ENCODE results near the gene TGFBR3.
"Not testable (repeated sequence)": the region's sequence is repeated elsewhere in the genome, so short reads cannot be mapped to it uniquely, and the experiment has no call there.

TGFBR3 gene

GRCh38 chr1:91847851-91848250 lies 38.1 kb downstream of the TGFBR3 start:
- DNase-seq, result no peak
- TF ChIP-seq GATA1 (IDR thresholded peaks at IDR 0.05; ENCODE audit: low read depth, low read length), result no peak
- no peak for TF ChIP-seq POLR2A (IDR thresholded peaks at IDR 0.05; ENCODE audit: low read length)

GRCh38 chr1:91846639-91847013 lies 39.3 kb downstream of the TGFBR3 start:
- no peak for TF ChIP-seq POLR2A (IDR thresholded peaks at IDR 0.05; ENCODE audit: low read length)
- no peak for TF ChIP-seq GATA1 (IDR thresholded peaks at IDR 0.05; ENCODE audit: low read depth, low read length)
- DNase-seq, result no peak

GRCh38 chr1:91846007-91846638 lies 39.8 kb downstream of the TGFBR3 start:
- no peak for TF ChIP-seq GATA1 (IDR thresholded peaks at IDR 0.05; ENCODE audit: low read depth, low read length)
- no peak for TF ChIP-seq POLR2A (IDR thresholded peaks at IDR 0.05; ENCODE audit: low read length)
- peak in 1 of 2 experiments; percentile 7 for DNase-seq

GRCh38 chr1:91844862-91845528 lies 41.0 kb downstream of the TGFBR3 start:
- TF ChIP-seq POLR2A (IDR thresholded peaks at IDR 0.05; ENCODE audit: low read length) (no peak), GATA1 (IDR thresholded peaks at IDR 0.05; ENCODE audit: low read depth, low read length) (no peak)
- no peak for DNase-seq

GRCh38 chr1:91843843-91844242 lies 42.1 kb downstream of the TGFBR3 start:
- TF ChIP-seq GATA1 (IDR thresholded peaks at IDR 0.05; ENCODE audit: low read depth, low read length) (no peak), POLR2A (IDR thresholded peaks at IDR 0.05; ENCODE audit: low read length) (no peak)
- no peak for DNase-seq

GRCh38 chr1:91842563-91842962 lies 43.4 kb downstream of the TGFBR3 start:
- TF ChIP-seq GATA1 (IDR thresholded peaks at IDR 0.05; ENCODE audit: low read depth, low read length) (no peak), POLR2A (IDR thresholded peaks at IDR 0.05; ENCODE audit: low read length) (no peak)
- no peak for DNase-seq

- TF ChIP-seq GATA1 (IDR thresholded peaks at IDR 0.05; ENCODE audit: low read depth, low read length) (no peak), POLR2A (IDR thresholded peaks at IDR 0.05; ENCODE audit: low read length) (no peak)
- DNase-seq, result no peak
Measured at GRCh38 chr1:91842056-91842455, 43.9 kb downstream of the TGFBR3 start.

GRCh38 chr1:91840276-91840675 lies 45.7 kb downstream of the TGFBR3 start:
- not testable (repeated sequence) for DNase-seq

GRCh38 chr1:91836331-91837040 lies 49.5 kb downstream of the TGFBR3 start:
- no peak for TF ChIP-seq GATA1 (IDR thresholded peaks at IDR 0.05; ENCODE audit: low read depth, low read length)
- TF ChIP-seq POLR2A (IDR thresholded peaks at IDR 0.05; ENCODE audit: low read length), result no peak

GRCh38 chr1:91835087-91835521 lies 50.8 kb downstream of the TGFBR3 start:
- DNase-seq, result no peak
- TF ChIP-seq GATA1 (IDR thresholded peaks at IDR 0.05; ENCODE audit: low read depth, low read length) (no peak), POLR2A (IDR thresholded peaks at IDR 0.05; ENCODE audit: low read length) (no peak)

More at GRCh38 chr1:91836331-91837040, 49.5 kb downstream of the TGFBR3 start:
- no peak for DNase-seq

GRCh38 chr1:91834549-91834948 lies 51.4 kb downstream of the TGFBR3 start:
- not testable (repeated sequence) for DNase-seq

GRCh38 chr1:91833946-91834345 lies 52.0 kb downstream of the TGFBR3 start:
- DNase-seq, result no peak
- no peak for TF ChIP-seq GATA1 (IDR thresholded peaks at IDR 0.05; ENCODE audit: low read depth, low read length)

- DNase-seq, result no peak
- TF ChIP-seq GATA1 (IDR thresholded peaks at IDR 0.05; ENCODE audit: low read depth, low read length), result no peak
- TF ChIP-seq POLR2A (IDR thresholded peaks at IDR 0.05; ENCODE audit: low read length), result no peak
Measured at GRCh38 chr1:91831132-91831930, 54.6 kb downstream of the TGFBR3 start.

Measured in erythroblast (primary cell).